ENCODE data around the gene C16orf54. TPM values are rescaled to one million over a fixed set of nuclear protein-coding genes. Genes with fewer than 3 reads are reported as not detected.
"Not testable (repeated sequence)": the region's sequence is repeated elsewhere in the genome, so short reads cannot be mapped to it uniquely, and the experiment has no call there.

Gene C16orf54
- total RNA-seq, 1 experiment from 2014 or later = 0.18 TPM

DNA sequence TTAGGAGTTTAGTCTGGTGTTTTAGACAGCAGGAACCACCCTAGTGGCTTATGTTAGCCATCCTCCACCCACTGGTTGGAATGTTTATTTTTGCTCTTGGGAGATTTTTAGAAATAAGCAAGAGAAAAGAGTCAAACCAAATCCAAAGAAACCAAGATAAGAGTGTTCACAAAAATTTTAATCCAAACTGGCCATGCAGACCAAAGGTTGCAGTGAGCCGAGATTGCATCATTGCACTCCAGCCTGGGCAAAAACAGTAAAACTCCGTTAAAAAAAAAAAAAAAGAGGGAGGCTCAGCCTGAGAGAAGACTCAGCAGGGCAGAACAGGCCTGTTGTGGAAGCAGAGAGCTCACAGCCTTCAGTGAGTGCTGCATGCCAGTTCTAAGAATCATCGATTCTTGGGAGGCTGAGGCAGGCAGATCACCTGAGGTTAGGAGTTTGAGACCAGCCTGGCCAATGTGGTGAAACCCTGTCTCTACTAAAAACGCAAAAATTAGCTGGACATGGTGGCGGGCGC is 12.2 kb upstream of the C16orf54 start:
- in situ Hi-C loops (cut with HindIII; ENCODE audit: low pct_unique_long_range_greater_than_20kb, low sequenced_read_pairs) (no loop called here), intact Hi-C loops (cut with micrococcal nuclease; ENCODE audit: unreplicated experiment) (no loop called here)
- Histone ChIP-seq H3K9me3 (ENCODE audit: control insufficient read depth, insufficient read depth, low read depth, low read length) (no peaks in the 10 kb centered on the region), H3K27ac (ENCODE audit: low read length) (no peak overlapping the region), H3K36me3 (ENCODE audit: control insufficient read depth, insufficient read depth, low read length) (no peaks in the 10 kb centered on the region), H3K4me3 (ENCODE audit: low read depth in 2 of 2, low read length in 2 of 2) (no peak overlapping the region), H3K27me3 (ENCODE audit: control insufficient read depth, insufficient read depth, low read length) (no peaks in the 10 kb centered on the region), H3K4me1 (ENCODE audit: control insufficient read depth, insufficient read depth, low read length) (no peaks in the 10 kb centered on the region)
- ChIA-PET POLR2A (no interaction called here), CTCF (interaction anchor here (0.5 kb wide), 1 partner anchor 118 kb away, joined by 6 read pairs; no protein-coding TSS in a partner anchor)
- TF ChIP-seq TCF7L2 (IDR thresholded peaks at IDR 0.05; ENCODE audit: low read depth, low read length) (no peak), POLR2AphosphoS5 (IDR thresholded peaks at IDR 0.05; ENCODE audit: low read depth, low read length) (no peak)
- ATAC-seq (no peak), DNase-seq (ENCODE audit: low read depth, low spot score) (no peak)
- BruUV-seq (replicated peaks) = no TSS peak

DNA sequence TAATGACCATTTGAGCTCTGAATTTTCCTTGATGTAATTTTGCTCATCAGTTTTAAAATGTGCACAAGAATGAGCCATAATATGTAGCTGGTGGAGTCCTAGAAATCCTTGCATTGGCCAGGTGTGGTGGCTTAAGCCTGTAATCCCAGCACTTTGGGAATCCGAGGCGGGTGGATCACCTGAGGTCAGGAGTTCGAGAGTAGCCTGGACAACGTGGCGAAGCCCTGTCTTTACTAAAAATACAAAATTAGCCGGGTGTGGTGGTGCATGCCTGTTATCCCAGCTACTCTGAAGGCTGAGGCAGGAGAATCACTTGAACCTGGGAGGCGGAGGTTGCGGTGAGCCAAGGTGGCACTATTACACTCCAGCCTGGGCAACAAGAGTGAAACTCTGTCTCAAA is 11.3 kb upstream of the C16orf54 start:
- H3K4me3 ChIP-seq (ENCODE audit: low read depth in 2 of 2, low read length in 2 of 2); POLR2A ChIA-PET; H3K27ac ChIP-seq (ENCODE audit: low read length); intact Hi-C loops (cut with micrococcal nuclease; ENCODE audit: unreplicated experiment); H3K9me3 ChIP-seq (ENCODE audit: control insufficient read depth, insufficient read depth, low read depth, low read length); BruUV-seq (replicated peaks); H3K4me1 ChIP-seq (ENCODE audit: control insufficient read depth, insufficient read depth, low read length); H3K27me3 ChIP-seq (ENCODE audit: control insufficient read depth, insufficient read depth, low read length); H3K36me3 ChIP-seq (ENCODE audit: control insufficient read depth, insufficient read depth, low read length); in situ Hi-C loops (cut with HindIII; ENCODE audit: low pct_unique_long_range_greater_than_20kb, low sequenced_read_pairs); CTCF ChIA-PET; ATAC-seq; DNase-seq (ENCODE audit: low read depth, low spot score): not testable (repeated sequence)

DNA sequence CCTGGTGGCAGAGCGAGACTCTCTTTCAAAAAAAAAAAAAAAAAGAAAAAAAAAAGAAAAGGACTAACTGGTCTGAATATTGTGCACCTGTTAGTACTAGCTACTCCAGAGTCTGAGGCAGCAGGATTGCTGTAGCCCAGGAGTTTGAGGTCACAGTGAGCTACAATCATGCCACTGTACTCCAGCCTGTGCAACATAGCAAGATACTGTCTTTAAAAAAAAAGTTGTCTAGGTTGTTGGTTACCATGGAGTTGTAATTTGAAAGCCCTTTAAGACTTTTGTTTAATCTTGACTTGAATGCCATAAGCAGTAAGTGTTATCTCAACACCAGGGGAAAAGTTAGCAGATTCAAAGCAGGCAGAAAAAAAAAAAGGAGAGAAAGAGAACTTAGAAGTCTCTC is 10.9 kb upstream of the C16orf54 start:
- no peak for TF ChIP-seq POLR2AphosphoS5 (IDR thresholded peaks at IDR 0.05; ENCODE audit: low read depth, low read length)
- TF ChIP-seq, protein P1, sequence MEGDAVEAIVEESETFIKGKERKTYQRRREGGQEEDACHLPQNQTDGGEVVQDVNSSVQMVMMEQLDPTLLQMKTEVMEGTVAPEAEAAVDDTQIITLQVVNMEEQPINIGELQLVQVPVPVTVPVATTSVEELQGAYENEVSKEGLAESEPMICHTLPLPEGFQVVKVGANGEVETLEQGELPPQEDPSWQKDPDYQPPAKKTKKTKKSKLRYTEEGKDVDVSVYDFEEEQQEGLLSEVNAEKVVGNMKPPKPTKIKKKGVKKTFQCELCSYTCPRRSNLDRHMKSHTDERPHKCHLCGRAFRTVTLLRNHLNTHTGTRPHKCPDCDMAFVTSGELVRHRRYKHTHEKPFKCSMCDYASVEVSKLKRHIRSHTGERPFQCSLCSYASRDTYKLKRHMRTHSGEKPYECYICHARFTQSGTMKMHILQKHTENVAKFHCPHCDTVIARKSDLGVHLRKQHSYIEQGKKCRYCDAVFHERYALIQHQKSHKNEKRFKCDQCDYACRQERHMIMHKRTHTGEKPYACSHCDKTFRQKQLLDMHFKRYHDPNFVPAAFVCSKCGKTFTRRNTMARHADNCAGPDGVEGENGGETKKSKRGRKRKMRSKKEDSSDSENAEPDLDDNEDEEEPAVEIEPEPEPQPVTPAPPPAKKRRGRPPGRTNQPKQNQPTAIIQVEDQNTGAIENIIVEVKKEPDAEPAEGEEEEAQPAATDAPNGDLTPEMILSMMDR (IDR thresholded peaks at IDR 0.05) = no peak
- TF ChIP-seq, protein P2, sequence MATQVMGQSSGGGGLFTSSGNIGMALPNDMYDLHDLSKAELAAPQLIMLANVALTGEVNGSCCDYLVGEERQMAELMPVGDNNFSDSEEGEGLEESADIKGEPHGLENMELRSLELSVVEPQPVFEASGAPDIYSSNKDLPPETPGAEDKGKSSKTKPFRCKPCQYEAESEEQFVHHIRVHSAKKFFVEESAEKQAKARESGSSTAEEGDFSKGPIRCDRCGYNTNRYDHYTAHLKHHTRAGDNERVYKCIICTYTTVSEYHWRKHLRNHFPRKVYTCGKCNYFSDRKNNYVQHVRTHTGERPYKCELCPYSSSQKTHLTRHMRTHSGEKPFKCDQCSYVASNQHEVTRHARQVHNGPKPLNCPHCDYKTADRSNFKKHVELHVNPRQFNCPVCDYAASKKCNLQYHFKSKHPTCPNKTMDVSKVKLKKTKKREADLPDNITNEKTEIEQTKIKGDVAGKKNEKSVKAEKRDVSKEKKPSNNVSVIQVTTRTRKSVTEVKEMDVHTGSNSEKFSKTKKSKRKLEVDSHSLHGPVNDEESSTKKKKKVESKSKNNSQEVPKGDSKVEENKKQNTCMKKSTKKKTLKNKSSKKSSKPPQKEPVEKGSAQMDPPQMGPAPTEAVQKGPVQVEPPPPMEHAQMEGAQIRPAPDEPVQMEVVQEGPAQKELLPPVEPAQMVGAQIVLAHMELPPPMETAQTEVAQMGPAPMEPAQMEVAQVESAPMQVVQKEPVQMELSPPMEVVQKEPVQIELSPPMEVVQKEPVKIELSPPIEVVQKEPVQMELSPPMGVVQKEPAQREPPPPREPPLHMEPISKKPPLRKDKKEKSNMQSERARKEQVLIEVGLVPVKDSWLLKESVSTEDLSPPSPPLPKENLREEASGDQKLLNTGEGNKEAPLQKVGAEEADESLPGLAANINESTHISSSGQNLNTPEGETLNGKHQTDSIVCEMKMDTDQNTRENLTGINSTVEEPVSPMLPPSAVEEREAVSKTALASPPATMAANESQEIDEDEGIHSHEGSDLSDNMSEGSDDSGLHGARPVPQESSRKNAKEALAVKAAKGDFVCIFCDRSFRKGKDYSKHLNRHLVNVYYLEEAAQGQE (IDR thresholded peaks at IDR 0.05; ENCODE audit: insufficient read depth in 1 of 2, low read depth in 2 of 2, low read length in 1 of 2) = no peak
- no peak for TF ChIP-seq TCF7L2 (IDR thresholded peaks at IDR 0.05; ENCODE audit: low read depth, low read length)
- TF ChIP-seq SIN3A (IDR thresholded peaks at IDR 0.05; ENCODE audit: borderline replicate concordance, insufficient read depth, low read depth, low read length) = no peak
- Histone ChIP-seq H3K9me3 (ENCODE audit: control insufficient read depth, insufficient read depth, low read depth, low read length) (no peaks in the 10 kb centered on the region), H3K27me3 (ENCODE audit: control insufficient read depth, insufficient read depth, low read length) (no peaks in the 10 kb centered on the region), H3K4me3 (ENCODE audit: low read depth in 2 of 2, low read length in 2 of 2) (no peak overlapping the region), H3K36me3 (ENCODE audit: control insufficient read depth, insufficient read depth, low read length) (no peaks in the 10 kb centered on the region), H3K4me1 (ENCODE audit: control insufficient read depth, insufficient read depth, low read length) (no peaks in the 10 kb centered on the region), H3K27ac (ENCODE audit: low read length) (no peak overlapping the region)
- no peak for ATAC-seq
- in situ Hi-C loops (cut with HindIII; ENCODE audit: low pct_unique_long_range_greater_than_20kb, low sequenced_read_pairs) = no loop called here
- intact Hi-C loops (cut with micrococcal nuclease; ENCODE audit: unreplicated experiment) = no loop called here
- CTCF ChIA-PET = no interaction called here
- no peak for DNase-seq (ENCODE audit: low read depth, low spot score)
- POLR2A ChIA-PET = no interaction called here
- no TSS peak for BruUV-seq (replicated peaks)

All from Panc1 (cell line).